ENCODE data around the gene MTREX.

The MTREX gene

DNA sequence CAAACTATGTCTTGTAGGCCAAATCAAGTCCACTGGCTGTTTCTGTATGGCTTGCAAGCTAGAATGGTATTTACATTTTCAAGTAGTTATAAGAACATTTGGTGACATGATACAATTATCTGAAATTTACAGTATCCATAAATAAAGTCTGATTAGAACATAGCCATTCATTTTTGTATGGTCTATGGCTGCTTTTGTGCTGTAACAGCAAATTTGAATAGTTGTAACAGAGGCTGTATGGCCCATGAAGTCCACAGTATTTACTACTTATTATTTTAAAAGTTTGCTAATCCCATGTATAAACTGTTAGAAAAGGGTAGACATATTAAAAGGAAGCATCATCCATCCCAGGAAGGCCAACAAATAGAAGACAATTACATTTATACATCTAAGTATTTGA is 18.0 kb upstream of the MTREX start:
- TF ChIP-seq, protein P1, sequence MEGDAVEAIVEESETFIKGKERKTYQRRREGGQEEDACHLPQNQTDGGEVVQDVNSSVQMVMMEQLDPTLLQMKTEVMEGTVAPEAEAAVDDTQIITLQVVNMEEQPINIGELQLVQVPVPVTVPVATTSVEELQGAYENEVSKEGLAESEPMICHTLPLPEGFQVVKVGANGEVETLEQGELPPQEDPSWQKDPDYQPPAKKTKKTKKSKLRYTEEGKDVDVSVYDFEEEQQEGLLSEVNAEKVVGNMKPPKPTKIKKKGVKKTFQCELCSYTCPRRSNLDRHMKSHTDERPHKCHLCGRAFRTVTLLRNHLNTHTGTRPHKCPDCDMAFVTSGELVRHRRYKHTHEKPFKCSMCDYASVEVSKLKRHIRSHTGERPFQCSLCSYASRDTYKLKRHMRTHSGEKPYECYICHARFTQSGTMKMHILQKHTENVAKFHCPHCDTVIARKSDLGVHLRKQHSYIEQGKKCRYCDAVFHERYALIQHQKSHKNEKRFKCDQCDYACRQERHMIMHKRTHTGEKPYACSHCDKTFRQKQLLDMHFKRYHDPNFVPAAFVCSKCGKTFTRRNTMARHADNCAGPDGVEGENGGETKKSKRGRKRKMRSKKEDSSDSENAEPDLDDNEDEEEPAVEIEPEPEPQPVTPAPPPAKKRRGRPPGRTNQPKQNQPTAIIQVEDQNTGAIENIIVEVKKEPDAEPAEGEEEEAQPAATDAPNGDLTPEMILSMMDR (IDR thresholded peaks at IDR 0.05; ENCODE audit: low read depth, low read length, missing control alignments): no peak
- in situ Hi-C loops (cut with HindIII; ENCODE audit: low pct_ligation_motif_present, low sequenced_read_pairs): no loop called here
- no peak for DNase-seq
- no peak overlapping the region for H3K27ac ChIP-seq
- no peaks in the 10 kb centered on the region for H3K27me3 ChIP-seq (replicated peaks)
- peaks cover 68% of the 10 kb centered on the region for H3K36me3 ChIP-seq (replicated peaks)
- no peak overlapping the region for H3K4me3 ChIP-seq (ENCODE audit: low read depth, low read length)

DNA sequence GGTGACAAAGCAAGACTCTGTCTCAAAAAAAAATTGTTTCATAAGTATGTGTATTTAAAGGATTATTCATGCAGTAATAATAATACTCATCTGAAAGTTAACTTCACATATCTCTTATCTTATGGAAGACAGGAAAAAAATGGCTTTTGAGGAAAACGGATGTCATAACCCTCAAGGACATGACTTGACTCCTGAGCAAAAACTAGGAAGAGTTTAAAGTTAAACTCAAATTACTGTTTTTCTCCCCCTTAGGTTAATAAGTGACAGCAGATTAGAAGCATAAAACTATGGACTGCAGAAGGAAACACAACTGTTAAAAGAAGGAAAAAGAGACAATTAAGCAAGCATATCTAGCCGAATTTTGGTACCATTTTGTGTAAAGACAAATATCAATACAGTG is 16.8 kb upstream of the MTREX start:
- H3K27ac ChIP-seq: no peak overlapping the region
- DNase-seq: no peak
- in situ Hi-C loops (cut with HindIII; ENCODE audit: low pct_ligation_motif_present, low sequenced_read_pairs): no loop called here
- TF ChIP-seq, protein P1 (IDR thresholded peaks at IDR 0.05; ENCODE audit: low read depth, low read length, missing control alignments): no peak
- peaks cover 66% of the 10 kb centered on the region for H3K36me3 ChIP-seq (replicated peaks)
- H3K27me3 ChIP-seq (replicated peaks): no peaks in the 10 kb centered on the region
- no peak overlapping the region for H3K4me3 ChIP-seq (ENCODE audit: low read depth, low read length)

DNA sequence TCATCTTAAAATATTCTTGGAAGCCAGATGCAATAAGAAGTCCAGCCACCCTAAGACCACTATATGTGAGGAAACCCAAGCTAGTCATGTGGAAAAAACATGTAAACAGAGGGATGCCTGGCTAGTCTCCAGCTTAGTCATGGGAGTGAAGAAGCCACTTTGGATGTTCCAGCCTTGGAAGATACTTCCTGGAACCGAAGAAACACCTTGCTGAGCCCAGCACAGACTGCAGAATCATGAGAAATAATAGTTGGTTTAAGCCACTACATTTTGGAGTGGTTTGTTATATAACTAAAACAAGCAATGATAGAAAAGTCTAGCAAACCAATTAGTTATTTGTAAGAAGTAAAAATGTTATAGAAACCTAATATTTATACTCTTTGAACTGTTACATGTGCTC is 12.9 kb upstream of the MTREX start:
- Histone ChIP-seq H3K36me3 (replicated peaks) (peaks cover 44% of the 10 kb centered on the region), H3K27ac (no peak overlapping the region), H3K4me3 (ENCODE audit: low read depth, low read length) (no peak overlapping the region), H3K27me3 (replicated peaks) (no peaks in the 10 kb centered on the region)
- TF ChIP-seq, protein P1 (IDR thresholded peaks at IDR 0.05; ENCODE audit: low read depth, low read length, missing control alignments): no peak
- DNase-seq: no peak
- in situ Hi-C loops (cut with HindIII; ENCODE audit: low pct_ligation_motif_present, low sequenced_read_pairs): no loop called here

DNA sequence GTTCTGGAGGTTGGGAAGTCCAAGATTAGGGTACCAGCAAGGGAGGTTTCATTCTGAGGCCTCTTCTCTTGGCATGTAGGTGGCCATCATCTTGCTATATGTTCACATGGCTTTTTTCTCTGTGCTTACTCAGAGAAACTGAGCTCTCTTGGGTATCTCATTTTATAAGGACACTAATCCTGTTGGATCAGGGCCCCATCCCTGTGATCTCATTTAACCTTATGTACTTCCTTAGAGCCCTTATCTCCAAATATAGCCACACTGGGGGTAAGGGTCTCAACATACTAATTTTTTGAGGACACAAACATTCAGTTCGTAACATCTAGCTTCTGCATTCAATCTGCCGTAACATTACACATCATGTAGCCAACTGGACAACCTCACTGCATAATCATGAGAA is 6.9 kb upstream of the MTREX start:
- no peak overlapping the region for H3K4me3 ChIP-seq (ENCODE audit: low read depth, low read length)
- in situ Hi-C loops (cut with HindIII; ENCODE audit: low pct_ligation_motif_present, low sequenced_read_pairs): no loop called here
- TF ChIP-seq, protein P1 (IDR thresholded peaks at IDR 0.05; ENCODE audit: low read depth, low read length, missing control alignments): no peak
- H3K27ac ChIP-seq: no peak overlapping the region
- H3K27me3 ChIP-seq (replicated peaks): no peaks in the 10 kb centered on the region
- peaks cover 11% of the 10 kb centered on the region for H3K36me3 ChIP-seq (replicated peaks)
- no peak for DNase-seq

DNA sequence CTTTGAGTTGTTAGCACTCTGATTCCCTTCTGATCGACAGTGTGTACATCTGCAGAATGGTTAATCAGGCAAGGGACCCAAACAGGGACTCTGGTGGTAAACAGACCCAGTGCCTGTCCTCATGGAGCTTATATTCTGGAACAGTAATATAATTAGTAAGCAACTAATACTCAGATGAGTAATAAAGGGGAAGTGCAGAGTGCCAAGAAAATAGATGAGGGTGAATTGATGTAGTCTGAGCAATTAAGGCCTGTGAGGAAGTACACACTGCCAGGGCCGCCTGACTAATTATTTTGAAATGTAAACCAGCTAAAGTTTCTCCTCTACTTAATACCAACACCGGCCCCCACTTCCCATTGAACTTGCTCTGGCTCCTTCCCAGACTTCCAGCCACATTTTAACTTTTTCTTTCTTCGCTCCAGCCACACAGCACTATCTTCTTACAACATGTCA is 4.5 kb upstream of the MTREX start:
- Histone ChIP-seq H3K4me3 (ENCODE audit: low read depth, low read length) (no peak overlapping the region), H3K27ac (no peak overlapping the region), H3K36me3 (replicated peaks) (peaks cover 8% of the 10 kb centered on the region), H3K27me3 (replicated peaks) (no peaks in the 10 kb centered on the region)
- TF ChIP-seq, protein P1 (IDR thresholded peaks at IDR 0.05; ENCODE audit: low read depth, low read length, missing control alignments): no peak
- in situ Hi-C loops (cut with HindIII; ENCODE audit: low pct_ligation_motif_present, low sequenced_read_pairs): no loop called here
- peak; percentile 51 for DNase-seq

DNA sequence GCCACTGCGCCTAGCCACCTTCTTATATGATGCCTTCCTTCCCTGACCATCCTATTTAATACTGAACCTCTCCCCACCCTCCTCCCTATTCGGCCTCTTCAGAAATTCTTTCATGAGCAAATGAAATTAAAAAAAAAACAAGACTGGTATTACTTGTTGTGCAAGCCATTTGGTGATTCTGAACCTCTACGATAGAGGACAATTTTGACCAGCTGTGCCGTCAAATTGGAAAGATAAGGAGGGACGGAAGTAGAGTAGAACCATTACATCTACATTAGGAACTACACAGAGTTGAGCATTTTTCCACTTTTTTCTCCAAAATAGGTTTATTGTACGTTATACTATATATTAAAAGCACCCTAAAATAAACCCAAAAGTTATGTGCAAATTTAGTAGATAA is 3.2 kb upstream of the MTREX start:
- Histone ChIP-seq H3K36me3 (replicated peaks) (peaks cover 8% of the 10 kb centered on the region), H3K4me3 (ENCODE audit: low read depth, low read length) (no peak overlapping the region), H3K27ac (no peak overlapping the region), H3K27me3 (replicated peaks) (no peaks in the 10 kb centered on the region)
- no peak for DNase-seq
- TF ChIP-seq, protein P1 (IDR thresholded peaks at IDR 0.05; ENCODE audit: low read depth, low read length, missing control alignments): no peak
- in situ Hi-C loops (cut with HindIII; ENCODE audit: low pct_ligation_motif_present, low sequenced_read_pairs): no loop called here
